GM21447 (cell line): ENCODE measurements around the gene GARNL3.

ENCODE experiments used
- ATAC-seq: cut with Tn5 transposase; IDR thresholded peaks from one replicate; pipeline ENCODE4 v1.9.1; 2021; ENCODE audit not compliant: unreplicated experiment

Gene GARNL3

DNA sequence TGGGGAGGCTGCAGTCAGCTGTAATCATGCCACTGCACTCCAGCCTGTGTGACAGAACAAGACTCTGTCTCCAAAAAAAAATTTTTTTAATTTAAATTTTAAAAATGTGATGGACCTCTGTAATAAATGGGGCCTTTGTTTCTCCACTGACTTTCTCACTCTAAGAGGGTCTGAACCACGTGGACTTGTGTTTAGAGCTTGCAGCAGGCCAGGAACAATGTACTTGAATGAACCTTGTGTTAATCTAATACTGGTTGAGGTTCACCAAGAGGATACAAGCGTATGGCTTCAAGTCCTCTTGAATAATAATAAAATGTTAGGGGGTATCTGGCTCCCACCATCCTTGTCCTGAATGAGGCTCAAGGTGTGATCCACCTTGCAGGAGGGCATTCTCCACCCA lies 118.0 kb downstream of the GARNL3 start:
- no peak for ATAC-seq

GRCh38 chr9:127384016-127384730 lies 119.6 kb downstream of the GARNL3 start:
- ATAC-seq: no peak

DNA sequence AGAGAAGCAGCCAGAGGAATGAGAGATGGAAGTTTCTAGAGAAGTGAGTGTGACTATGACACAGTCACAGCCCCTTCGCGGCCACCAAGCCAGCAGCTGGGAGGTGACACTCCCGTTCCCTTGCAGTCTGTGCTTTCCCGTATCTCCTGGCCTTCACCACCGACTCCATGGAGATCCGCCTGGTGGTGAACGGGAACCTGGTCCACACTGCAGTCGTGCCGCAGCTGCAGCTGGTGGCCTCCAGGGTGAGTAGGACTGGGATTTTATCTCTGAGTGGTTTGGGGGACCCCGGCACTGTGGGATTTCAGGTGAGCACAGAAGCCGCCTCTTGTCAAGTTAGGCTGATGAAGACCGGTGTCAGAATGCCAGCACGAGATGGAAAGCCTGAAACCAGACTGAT lies 120.3 kb downstream of the GARNL3 start:
- ATAC-seq: no peak

DNA sequence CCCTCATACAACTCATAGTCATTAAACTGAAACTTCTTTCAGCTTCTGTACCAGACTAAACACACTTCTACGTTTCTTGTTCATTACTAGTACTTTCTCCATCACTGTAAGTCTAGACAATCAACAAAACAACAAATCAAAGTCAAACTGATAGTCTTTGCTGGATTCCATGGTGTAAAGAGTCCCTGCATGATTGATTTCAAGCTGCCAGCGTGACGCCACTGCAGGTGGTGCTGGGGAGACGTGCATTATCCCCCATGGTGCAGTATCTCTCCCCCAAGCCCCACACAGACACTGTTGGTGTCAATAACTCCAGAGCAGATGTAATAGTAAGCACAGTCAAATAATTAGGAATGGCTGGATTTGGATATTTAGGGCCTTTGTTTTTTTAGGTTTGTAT lies 121.7 kb downstream of the GARNL3 start:
- ATAC-seq: no peak

DNA sequence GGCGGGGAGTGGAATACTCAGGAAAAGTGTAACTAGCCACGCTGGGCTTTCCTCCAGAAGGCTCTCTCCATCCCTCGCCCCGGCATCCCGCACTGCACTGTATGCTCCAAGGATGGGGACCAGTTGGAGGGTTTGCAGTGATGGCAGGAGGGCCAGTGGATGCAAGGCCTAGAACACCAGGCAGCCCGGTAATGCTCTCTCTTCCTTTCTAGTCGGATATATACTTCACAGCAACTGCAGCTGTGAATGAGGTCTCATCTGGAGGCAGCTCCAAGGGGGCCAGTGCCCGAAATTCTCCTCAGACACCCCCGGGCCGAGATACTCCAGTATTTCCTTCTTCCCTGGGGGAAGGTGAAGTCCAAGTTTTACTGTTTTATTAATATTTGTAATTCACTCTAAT lies 122.4 kb downstream of the GARNL3 start:
- no peak for ATAC-seq

- ATAC-seq: peak; percentile 92
Measured at GRCh38 chr9:127388037-127388855, 123.7 kb downstream of the GARNL3 start.

DNA sequence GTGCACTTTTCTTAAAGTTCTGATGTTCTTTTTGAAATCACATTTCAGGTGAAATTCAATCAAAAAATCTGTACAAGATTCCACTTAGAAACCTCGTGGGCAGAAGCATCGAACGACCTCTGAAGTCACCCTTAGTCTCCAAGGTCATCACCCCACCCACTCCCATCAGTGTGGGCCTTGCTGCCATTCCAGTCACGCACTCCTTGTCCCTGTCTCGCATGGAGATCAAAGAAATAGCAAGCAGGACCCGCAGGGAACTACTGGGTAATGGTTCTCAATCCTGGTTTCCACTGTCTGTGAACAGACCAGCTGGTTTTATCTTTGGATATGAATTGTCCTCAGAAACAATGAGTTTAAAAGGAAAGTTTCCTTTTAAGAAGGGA lies 124.3 kb downstream of the GARNL3 start:
- no peak for ATAC-seq

GRCh38 chr9:127389381-127390247 lies 125.0 kb downstream of the GARNL3 start:
- no peak for ATAC-seq

GRCh38 chr9:127390248-127390545 lies 125.6 kb downstream of the GARNL3 start:
- ATAC-seq: no peak

DNA sequence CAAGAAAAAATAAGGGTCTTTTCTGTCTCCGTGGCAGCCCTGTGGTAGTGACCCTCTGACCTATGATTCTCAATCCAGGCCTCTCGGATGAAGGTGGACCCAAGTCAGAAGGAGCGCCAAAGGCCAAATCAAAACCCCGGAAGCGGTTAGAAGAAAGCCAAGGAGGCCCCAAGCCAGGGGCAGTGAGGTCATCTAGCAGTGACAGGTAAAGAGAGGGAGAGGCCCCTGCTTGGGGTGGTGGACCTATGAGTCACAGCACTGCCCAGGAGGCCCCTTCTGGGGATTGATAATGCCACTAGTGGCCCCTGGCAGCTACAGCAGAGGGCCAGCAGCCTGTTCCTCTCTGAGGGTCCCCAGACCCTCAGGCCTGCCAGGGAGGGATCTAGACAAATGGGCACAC lies 126.0 kb downstream of the GARNL3 start:
- no peak for ATAC-seq

DNA sequence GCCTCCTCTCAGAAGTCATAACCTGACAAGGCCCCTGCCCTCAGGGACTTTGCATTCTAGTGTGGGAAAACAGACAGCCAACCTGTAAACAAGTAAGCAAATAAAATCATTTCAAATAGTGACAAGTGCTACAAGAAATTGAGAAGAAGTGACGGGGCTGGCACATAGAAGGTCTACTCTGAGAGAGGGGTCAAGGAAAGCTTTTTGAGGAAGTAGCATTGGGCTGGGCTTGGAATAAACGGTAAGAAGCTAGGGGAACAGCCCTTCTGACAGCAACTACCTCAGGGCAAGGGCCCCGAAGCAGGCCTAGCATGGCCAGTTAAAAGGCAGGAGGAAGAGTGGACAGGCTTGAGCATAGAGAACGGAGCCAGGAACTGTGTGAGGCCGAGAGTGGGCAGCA lies 127.6 kb downstream of the GARNL3 start:
- no peak for ATAC-seq

DNA sequence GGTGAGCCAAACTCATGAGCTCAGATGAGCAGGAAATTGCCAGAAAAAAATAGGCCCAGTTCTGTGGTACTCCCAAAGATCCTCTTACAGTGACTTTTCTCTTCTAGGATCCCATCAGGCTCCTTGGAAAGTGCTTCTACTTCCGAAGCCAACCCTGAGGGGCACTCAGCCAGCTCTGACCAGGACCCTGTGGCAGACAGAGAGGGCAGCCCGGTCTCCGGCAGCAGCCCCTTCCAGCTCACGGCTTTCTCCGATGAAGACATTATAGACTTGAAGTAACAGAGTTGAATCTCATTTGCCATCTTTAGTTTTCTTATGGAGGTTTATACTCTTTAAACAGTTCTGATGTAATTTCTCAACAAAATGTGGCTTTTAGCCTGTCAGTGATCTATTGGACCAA lies 128.4 kb downstream of the GARNL3 start:
- no peak for ATAC-seq

DNA sequence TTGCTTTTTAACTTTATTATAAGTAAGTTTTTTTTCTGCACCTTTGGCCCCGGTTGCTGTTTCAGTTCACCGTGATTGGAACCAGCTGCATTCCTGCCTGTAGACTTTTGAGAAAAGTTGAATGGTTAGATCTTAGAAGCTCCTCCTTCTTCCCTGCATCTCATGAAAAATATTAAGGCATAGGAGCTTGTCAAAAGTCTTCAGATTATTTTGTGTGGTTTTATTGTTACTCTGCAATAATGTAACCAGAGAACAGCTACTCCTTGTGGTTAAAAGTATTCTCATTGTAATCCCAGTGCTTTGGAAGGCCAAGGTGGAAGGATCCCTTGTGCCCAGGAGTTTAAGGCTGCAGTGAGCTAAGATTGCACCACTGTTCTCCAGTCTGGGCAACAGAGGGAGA lies 129.1 kb downstream of the GARNL3 start:
- ATAC-seq: no peak

- no peak for ATAC-seq
Measured at GRCh38 chr9:127395497-127396252, 131.1 kb downstream of the GARNL3 start.

GRCh38 chr9:127396253-127396807 lies 131.8 kb downstream of the GARNL3 start:
- ATAC-seq: no peak

GRCh38 chr9:127396808-127397645 lies 132.5 kb downstream of the GARNL3 start, which contains the start of gene SLC2A8:
SLC2A8 (plus strand) TSS chr9:127397169; CDS start chr9:127397231, 62 bp downstream.
- peak; percentile 93 for ATAC-seq

DNA sequence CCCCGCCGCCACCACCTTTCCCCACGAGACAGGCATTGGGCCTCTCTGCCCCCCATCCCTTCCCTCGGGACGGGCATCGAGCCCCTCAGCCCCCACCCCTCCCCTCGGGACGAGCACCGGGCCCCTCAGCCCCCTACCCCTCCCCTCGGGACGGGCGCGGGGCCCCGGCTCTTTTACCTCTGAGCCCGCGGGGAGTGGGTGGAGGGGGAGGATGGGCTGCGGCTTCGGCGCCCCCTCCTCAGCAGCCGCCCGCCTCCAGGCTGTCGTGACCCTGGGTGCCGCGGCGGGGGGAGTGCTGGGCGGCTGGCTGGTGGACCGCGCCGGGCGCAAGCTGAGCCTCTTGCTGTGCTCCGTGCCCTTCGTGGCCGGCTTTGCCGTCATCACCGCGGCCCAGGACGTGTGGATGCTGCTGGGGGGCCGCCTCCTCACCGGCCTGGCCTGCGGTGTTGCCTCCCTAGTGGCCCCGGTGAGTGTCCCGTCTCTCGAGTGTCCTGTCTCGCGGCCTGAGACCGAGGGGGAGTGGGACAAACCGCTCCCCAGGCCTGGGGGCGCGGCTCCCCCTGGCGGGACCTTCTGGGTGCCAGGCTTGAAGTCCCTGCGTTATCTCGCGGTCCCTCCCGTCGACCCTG lies 133.2 kb downstream of the GARNL3 start:
- ATAC-seq: no peak

GRCh38 chr9:127398275-127398647 lies 133.7 kb downstream of the GARNL3 start:
- no peak for ATAC-seq

- ATAC-seq: no peak
Measured at GRCh38 chr9:127398715-127399400, 134.3 kb downstream of the GARNL3 start.
